ENCODE data around the gene BTN1A1.
"Not testable (repeated sequence)": the region's sequence is repeated elsewhere in the genome, so short reads cannot be mapped to it uniquely, and the experiment has no call there.

Gene BTN1A1

GRCh38 chr6:26477426-26477825 is 22.7 kb upstream of the BTN1A1 start:
- DNase-seq, result no peak

DNA sequence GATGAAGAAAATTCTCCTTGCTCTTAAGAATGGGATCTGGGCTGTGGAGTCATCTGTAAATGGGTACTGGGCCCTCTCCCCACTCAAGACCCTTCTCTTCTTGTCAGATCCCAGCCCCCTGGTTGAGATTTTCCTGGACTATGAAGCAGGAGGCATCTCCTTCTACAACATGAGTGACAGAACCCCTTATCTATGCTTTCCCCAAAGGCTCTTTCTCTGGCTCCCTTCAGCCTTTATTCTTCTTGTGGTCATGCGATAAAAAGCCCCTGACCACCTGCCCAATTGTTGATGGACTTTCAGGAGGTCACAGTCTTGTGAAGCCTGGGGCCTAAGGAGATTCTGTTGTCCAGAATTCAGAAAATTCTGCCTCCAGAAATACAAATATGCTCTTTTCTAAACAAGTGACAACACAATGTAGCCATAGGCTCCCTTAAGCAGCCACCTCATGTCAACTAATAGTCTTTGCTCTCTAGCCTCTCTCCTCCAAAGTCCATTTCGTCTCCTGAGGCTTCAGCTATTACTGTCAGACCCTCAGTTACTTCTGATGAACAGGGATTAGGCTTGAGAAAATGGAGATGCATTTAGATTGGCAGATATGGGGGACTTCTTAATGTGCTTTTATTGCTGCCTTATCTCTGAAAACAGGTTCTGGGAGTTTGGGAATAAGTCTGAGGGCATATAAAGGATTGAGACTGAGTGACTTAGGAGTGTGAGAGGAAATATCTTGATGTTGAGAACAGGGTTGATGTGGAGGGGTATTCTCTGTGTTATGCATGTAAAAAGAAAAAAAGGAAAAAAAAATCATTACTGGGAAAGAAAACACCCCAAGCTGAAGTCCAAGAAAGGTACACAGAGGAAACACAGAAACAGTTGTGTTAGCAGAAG is 21.8 kb upstream of the BTN1A1 start:
- DNase-seq, result no peak

- DNase-seq, result no peak
Measured at GRCh38 chr6:26478985-26479278, 21.2 kb upstream of the BTN1A1 start.

DNA sequence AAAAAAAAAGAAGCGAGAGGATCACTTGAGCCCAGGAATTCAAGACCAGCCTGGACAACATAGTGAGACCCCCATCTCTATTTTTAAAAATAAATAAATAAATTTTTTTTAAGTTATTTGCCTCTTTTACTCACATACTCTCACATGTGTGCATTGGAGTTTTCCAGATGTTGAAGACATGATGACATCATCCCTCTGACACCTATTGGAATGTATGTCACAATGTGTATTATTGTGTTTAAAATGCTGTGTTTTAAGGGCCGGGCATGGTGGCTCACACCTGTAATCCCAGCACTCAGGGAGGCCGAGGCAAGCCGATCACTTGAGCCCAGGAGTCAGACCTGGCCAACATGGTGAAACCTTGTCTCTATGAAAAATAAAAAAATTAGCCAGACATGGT is 17.8 kb upstream of the BTN1A1 start:
- no peak for DNase-seq

GRCh38 chr6:26483727-26484126 is 16.4 kb upstream of the BTN1A1 start:
- no peak for DNase-seq

DNA sequence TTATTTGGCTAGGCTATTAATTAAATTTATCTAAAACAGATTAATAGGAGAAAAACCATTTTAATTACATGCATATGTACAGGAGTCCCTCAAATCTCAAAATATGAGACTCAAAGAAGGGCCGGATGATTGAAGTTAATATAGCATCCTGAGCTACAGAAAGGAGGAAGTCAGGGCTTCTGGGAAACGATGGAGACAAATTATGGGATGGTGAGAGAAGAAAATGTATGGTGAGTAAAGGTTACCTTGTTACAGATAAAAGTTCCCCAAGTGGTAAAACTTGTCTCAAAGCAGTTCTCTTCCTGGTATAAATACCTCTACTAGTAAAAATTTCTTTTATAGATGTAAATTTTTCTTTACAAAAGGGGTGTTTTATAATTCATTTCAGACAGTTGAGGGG is 15.9 kb upstream of the BTN1A1 start:
- DNase-seq, result no peak

DNA sequence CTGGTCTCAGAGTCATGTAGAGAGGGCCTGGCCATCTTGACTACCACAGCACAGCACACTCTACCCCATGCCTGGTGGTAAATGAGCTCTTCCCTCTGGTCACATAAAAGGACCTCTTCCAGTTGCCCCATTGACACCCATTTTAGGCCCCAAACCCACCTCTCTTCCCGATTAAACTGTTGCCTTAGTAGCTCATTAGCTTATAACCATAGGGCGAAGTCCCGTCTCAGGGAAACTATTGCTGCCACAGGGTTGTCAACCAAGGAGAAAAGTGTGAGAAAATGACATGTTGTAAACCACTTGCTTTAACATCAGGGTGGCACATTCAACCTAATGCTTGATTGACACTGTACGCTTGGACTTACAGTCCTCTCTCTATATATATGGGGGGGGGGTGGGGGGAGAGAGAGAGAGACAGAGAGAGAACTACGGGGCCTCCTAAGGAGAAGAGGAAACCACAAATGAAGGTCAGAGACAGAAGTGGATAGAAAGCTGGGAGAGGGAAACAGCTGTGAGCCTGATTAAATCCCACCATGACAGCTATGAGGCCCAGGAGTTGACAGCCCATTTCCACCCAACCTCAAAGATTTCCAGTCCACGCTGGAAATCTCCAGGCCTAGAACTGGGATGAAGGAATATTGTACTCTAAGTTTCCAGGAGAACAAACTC is 14.9 kb upstream of the BTN1A1 start:
- no peak for DNase-seq

GRCh38 chr6:26486358-26486757 is 13.7 kb upstream of the BTN1A1 start:
- DNase-seq, result no peak

GRCh38 chr6:26487466-26487865 is 12.6 kb upstream of the BTN1A1 start:
- DNase-seq, result no peak

DNA sequence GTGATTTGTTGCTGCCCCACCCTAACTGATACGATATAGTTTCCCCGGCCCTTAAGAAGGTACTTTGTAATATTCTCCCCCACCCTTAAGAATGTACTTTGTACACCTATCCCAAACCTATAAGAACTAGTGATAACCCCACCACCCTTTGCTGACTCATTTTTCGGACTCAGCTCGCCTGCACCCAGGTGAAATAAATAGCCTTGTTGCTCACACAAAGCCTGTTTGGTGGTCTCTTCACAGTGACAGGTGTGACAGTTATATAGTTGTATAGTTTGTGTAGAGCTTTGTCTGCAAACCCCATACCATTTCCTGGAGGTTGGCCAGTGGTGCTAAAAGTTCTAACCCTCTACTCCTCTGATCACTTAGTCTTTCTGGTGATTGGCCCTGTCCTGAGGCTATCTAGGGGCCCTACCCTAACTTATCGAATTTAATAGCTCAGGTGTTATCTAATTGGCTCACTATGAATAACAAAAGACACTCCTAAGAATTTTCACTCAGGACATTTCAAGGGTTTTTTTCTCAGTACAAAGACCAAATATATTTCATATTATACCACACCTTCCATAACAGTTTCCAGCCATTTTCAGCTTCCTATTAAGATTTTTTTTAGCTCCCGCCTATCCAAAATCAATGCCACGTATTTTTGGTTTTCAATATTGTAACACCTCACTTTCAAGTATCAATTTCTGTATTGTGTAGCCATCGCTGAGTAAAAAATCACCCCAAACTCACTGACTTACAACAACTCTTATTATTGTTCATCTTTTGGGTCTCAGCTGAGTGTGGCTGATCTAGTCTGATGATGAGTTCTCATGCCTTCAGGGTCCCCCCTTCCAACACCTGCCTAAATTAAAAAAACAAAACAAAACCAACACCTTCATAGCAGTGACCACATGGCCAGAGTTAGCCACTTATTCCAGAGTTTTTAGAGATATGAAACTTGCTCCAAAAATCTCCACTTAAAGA is 9.8 kb upstream of the BTN1A1 start:
- no peak for DNase-seq

- no peak for DNase-seq
Measured at GRCh38 chr6:26491604-26492003, 8.5 kb upstream of the BTN1A1 start.

DNA sequence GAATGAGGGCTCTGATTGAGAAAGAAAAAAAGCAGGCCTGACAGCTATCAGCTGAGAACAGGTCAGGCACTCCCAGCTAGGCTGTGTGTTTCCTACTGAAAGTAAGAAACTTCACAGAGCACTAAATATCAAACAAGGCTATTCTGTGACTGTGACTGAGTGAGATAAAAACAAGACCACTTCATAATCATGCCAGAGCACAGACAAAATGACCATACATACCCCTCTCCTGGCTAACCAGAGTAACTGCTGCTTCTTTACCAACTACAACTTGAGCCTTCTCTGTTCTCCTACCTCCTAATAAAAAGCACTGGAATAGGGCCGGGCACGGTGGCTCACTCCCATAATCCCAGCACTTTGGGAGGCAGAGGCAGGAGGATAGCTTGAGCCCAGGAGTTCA is 6.8 kb upstream of the BTN1A1 start:
- no peak for DNase-seq

GRCh38 chr6:26494117-26494516 is 6.0 kb upstream of the BTN1A1 start:
- no peak for DNase-seq

DNA sequence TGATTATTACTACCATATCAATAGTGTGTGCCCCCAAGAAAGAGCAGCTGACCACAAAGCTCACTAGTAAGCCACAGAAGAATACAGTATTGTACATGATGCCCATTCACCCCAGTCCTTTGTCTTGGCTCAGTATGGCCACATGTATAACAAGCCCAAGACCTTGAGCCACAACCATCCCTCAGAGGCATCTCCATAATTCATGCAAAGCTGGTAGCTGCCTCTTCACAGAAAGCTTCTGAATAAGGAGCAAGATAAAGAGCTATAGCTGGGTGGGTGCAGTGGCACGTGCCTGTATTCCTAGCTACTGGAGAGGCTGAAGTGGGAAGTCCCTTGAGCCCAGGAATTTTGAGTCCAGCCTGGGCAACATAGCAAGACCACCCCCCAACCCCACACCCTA is 4.8 kb upstream of the BTN1A1 start:
- no peak for DNase-seq

- DNase-seq, result no peak
Measured at GRCh38 chr6:26497610-26498009, 2.5 kb upstream of the BTN1A1 start.

GRCh38 chr6:26501482-26501986 is 1.4 kb downstream of the BTN1A1 start:
- DNase-seq, result no peak

GRCh38 chr6:26502165-26502564 is 2.1 kb downstream of the BTN1A1 start:
- DNase-seq, result no peak

DNA sequence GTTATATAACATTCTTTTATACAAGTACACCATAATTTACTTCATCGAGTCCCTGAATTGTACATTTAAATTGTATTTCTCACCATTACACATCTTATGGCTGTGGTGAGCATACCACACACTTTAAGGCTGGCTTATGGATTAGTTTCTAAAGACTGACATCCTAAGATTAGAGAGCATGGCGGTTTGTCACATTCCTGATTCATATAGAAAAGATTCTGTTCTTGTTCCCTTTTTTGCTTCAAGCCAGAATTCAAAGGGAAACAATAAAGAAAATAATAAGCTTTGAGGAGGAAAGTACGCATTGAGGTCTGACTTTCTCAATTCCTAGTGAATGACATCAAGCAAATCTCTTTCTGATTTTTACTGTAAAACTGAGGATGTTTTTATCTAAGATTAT is 2.5 kb downstream of the BTN1A1 start:
- no peak for DNase-seq

DNA sequence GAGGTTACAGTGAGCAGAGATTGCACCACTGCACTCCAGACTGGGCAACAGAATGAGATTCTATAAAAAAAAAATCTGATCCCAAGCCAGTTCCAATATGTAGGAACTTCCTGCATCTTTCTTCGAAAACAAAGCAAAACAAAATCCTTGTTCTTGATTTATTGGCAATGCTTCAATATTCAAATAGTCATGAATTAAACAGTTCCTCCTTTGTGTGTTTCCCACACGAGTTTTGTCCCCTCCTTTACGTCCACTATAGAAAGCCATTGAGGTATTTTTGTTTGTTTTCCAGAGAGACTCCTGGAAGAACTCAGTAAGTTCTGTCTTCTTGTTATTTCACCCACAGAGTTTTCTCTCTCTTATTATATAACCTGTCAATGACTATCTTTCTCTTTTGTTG is 7.6 kb downstream of the BTN1A1 start:
- peak; percentile 9 for DNase-seq

DNA sequence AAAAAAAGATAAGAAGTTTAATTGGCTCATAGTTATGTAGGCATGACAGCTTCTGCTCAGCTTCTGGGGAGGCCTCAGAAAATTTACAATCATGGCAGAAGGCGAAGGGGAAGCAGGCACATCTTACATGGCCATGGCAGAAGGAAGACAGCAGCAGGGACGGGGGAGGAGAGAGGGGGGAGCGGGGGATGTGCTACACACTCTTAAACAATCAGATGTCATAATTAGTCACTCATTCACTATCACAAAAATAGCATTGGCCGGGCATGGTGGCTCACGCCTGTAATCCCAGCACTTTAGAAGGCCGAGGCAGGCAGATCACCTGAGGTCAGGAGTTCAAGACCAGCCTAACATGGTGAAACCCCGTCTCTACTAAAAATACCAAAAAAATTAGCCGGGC is 10.9 kb downstream of the BTN1A1 start:
- DNase-seq, result not testable (repeated sequence)

DNA sequence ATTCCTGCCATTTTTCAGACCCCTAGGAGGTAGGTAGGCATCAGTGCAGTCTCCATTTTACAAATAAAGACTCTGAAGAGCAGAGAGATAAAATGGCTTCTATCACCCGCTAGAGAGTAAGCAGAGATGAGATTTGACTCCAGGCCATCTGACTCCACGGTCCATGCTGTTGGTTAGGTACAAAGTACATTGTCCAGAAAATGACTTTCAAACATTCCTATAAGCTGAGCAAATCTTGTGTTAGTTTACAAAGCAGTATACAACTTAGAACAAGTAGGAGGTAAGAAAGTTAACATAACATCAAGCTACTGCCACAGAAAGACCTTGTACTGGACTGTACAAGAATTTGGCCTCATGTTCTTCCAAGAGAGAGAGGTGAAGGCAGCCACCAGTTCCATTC is 14.9 kb downstream of the BTN1A1 start:
- no peak for DNase-seq

DNA sequence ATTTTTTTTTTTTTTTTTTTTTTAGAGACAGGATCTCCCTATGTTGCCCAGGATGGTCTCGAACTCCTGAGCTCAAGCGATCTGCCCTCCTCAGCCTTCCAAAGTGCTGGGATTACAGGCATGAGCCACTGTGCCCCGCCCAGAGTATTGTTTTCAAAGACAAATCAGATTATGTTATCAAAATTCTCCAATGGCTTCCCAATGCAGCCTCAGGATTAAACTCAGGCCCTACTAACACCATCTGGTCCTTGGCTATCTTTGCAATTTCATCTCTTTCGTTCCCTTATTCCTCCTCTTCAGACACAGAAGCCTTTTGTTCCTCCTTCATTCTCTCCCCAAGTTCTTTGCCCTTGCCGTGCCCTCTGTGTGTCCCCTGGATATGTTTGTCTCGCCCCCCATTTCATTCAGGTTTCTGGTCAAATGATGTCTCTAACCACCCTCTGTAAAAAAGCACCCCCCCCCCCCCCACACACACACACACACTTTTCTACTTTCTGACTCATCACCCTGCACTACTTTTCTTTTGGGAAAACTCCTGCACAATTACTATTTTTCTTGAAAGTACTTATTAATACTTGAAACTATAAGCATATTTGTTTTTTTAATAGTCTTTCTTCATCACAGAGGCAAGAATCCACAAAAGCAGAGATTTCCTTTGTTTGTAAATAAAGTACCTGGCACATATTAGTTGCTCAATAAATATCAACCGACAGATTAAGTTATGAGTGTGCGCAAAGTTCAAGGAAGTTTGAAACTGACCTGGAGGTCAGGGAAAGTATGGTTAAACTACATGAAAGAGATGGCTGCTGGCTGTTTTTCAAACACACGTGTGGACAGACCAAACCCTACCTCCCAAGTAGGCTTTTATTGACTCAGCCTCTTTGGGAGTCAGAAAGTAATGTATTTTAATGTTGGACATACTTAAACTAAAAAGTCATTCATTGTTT is 16.7 kb downstream of the BTN1A1 start:
- no peak for DNase-seq

Measured in midbrain (tissue), 1 donor.